ENCODE results near the gene RNF5.

Gene RNF5

GRCh38 chr6:32213649-32214048 is 35.4 kb downstream of the RNF5 start:
- no peak for DNase-seq

DNA sequence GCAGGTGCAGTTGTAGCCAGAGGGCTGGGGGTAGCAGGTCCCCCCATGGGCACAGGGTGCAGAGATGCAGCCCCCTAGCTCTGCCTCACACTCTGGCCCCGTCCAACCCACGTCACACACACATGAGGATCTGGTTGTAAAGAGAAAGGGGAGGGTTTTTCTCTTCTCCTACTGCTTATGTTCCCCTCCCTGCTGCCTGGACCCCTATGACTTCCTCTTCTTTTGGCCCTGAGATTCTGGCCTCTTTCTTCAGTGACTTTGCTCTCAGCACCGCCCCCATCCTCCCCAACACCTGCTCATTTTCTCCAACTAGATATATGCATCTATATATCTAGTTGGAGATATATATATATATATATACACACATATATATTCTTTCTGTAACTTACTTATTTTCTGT is 35.9 kb downstream of the RNF5 start:
- no peak for DNase-seq

- DNase-seq: no peak
Measured at GRCh38 chr6:32215617-32216016, 37.4 kb downstream of the RNF5 start.

GRCh38 chr6:32216285-32216684 is 38.1 kb downstream of the RNF5 start:
- DNase-seq: no peak

DNA sequence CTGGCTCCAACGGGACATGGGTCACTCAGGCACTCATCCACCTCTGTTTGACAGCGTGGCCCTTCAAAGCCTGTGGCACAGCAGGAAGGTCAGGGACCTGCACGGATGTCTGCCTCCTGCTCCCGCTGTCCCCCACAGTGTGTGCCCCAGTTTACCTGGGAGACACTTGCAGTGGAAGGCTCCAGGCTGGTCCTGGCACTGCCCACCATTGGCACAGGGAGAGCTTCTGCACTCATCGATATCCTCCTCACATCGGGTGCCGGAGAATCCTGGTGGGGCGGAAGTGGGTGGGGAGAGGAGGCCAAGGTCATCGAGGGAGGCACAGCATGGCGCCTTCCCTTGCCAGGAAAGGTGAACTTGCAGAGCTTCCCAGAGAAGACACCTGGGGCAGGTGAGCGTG is 38.8 kb downstream of the RNF5 start:
- no peak for DNase-seq

DNA sequence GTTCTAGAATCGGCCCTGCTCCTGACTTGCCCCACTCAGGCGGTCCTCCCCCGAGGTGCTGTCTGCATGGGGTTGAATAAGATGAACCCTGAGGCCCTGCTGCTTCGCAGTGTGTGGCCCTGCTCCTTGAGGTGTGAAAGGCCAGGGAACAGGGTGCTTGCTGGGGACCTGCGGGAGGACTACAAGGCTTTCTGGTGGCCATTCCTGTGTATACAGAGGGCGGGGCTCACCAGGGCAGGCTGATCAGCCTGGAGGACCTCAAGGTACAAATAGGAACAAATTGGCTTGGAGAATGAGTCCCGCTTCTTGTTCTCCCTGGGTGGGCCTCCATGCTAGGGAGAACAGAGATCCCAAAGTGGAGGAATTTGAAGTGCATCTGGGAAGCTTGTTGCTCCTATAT is 40.0 kb downstream of the RNF5 start:
- no peak for DNase-seq

DNA sequence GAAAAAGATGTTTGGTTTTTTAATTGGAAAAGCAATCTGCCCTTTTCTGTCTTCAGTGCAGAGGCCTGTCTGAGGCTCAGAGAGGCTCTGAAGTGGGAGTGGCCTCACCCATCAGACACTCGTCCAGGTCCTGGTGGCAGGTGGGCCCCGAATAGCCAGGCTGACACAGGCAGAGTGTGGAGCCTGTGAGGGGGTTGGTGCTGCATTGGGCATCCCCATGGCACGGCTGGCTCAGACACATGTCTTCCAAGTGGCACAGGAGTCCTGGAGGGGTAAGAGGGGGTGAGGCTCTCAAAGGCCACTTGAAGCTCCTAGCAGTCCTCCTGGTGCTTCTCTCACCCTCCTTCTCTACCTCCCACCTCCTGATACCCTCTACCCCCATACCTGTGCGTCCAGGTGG is 41.8 kb downstream of the RNF5 start:
- DNase-seq: no peak

DNA sequence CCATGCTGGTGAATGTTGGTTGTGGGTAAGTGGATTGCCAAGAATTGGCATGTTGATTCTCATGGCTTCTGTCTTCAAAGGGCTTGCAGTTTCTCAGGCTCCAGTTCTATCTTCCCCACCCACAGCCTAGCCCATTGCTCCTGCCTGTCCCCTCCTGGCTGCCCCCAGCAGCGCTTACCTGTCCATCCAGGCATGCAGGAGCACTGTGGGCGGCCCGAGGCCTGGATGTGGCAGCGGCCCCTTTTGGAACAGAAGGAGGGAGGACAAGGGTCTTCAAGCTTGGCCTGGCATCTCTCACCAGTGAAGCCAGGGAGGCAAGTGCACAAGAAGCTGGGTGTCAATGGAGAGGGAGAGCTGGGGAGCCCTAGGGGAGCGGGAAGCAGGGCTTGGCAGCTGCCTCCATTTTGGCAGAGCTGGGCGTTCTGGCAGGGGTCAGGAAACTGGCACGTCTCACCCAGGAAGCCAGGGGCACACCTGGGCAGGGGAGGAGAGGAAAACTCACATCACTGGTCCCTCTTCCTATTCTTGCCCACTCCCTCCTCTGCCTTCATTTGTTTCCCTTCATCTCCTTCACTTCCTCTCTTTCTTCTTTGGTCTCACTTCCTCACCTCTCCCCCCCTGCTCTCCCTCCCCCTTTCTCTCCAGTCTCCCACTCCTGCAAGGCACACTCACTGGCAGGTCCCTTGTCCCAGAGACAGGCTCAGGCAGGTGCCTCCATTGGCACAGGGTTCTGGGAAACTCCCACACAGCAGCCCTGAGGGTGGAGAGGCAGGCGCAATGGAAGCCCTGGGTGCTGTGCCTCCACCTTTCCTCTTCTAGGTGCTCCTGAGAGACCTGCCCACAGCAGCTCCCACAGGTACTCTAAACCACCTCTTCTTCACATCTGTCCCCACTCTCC is 44.4 kb downstream of the RNF5 start:
- no peak for DNase-seq

DNA sequence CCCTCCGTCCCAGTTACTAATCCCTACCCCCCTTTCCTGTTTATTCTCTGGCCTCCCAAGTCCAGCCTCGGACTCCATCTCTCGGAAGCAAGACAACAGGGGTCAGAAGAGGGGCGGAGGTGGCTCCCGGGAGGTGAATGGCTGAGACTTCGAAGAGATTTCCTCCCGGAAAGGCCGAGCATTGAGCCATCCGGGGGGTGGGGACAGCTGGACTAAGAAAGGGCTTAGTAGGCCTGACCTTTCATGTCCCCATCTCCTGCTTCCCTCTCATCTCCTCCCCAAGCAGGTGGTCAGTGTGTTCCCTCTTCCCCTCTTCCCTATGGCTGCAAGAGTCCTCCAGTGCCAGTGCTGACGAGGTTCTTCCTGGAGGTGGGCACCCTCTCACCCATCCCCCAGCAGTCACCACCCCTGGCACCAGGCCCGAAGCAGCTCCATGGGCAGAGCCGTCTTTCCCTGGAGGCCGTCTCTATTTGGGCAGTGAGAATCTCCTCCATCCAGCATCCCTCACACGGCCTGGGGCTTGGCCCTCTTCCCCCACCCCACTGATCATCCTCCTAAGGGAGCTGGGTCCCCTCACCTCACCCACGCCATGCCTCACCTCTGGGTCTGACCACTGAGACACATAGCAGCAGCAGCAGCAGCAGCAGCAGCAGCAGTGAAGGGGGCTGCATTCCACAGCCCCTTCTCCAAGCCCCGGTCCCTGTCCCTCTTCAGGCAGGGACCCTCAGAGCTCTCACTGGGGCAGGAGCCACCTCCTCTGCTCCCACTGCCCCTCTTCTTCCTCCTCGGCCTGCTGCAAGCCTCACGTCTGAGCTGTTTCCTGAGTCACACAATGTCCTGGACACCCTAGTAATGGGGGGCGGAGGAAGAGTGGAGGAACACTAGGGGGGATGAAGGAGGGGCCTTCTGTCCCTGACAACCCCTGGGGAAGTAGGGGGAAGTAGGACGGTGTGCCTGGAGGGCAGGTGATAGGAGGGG is 45.3 kb downstream of the RNF5 start, which contains the start of gene NOTCH4:
TSS of gene NOTCH4 (minus strand) at position 810 of the 978 bp plus-strand sequence. CDS start at position 671, 139 bp downstream.
- DNase-seq: no peak

GRCh38 chr6:32224696-32225095 is 46.5 kb downstream of the RNF5 start:
- no peak for DNase-seq

GRCh38 chr6:32226434-32226833 is 48.2 kb downstream of the RNF5 start:
- DNase-seq: no peak

Data from NCI-H1436 treated with DMSO at 0.1 percent for 48 hours (cell line).